WI38 (cell line): ENCODE results near the gene THSD4.

Experiments used
- H3K4me3 ChIP-seq: 2 replicates; pipeline ENCODE4 v1.5.1; 2011; ENCODE audit warnings: low read depth, mild to moderate bottlenecking, control low read depth, low read length
- CTCF ChIP-seq: IDR thresholded peaks from 2 replicates; pipeline ENCODE4 v1.5.1; 2012; ENCODE audit warnings: low read depth, mild to moderate bottlenecking, control low read depth, low read length

The THSD4 gene

GRCh38 chr15:71138473-71138872 is 23.2 kb downstream of the THSD4 start:
- no peak for TF ChIP-seq CTCF
- no peak overlapping the region for H3K4me3 ChIP-seq

GRCh38 chr15:71139241-71139640 is 24.0 kb downstream of the THSD4 start:
- no peak overlapping the region for H3K4me3 ChIP-seq
- no peak for TF ChIP-seq CTCF

- no peak for TF ChIP-seq CTCF
- H3K4me3 ChIP-seq = no peak overlapping the region
These were observed 26.3 kb downstream of the THSD4 start for GRCh38 chr15:71141572-71141971.

- no peak overlapping the region for H3K4me3 ChIP-seq
- TF ChIP-seq CTCF = no peak
These were observed 27.5 kb downstream of the THSD4 start for GRCh38 chr15:71142780-71143179.

- no peak overlapping the region for H3K4me3 ChIP-seq
These were observed 28.4 kb downstream of the THSD4 start for GRCh38 chr15:71143373-71144310.

GRCh38 chr15:71145648-71146047 is 30.4 kb downstream of the THSD4 start:
- TF ChIP-seq CTCF = no peak
- H3K4me3 ChIP-seq = no peak overlapping the region

More at GRCh38 chr15:71143373-71144310, 28.4 kb downstream of the THSD4 start:
- no peak for TF ChIP-seq CTCF

GRCh38 chr15:71146580-71146982 is 31.3 kb downstream of the THSD4 start:
- TF ChIP-seq CTCF = no peak
- no peak overlapping the region for H3K4me3 ChIP-seq
